Adrenal gland (tissue), 5 donors: ENCODE data around the gene EPHB6.

ENCODE experiments used
- POLR2A ChIP-seq, 2 donors: fragments of 450-650 bp; IDR thresholded peaks; one replicate each; pipeline ENCODE4 v1.6.1; 2017; ENCODE audit warnings: antibody characterized with exemption in 2 of 2, mild to moderate bottlenecking in 2 of 2, moderate library complexity in 1 of 2
- TF ChIP-seq, protein P1 (sequence below), 6 experiments: fragments of 450-650 bp in 4 of 6; fragments of 200-600 bp in 2 of 6; sonication (generic) in 1 of 6; IDR thresholded peaks; 1 replicate in 5 of 6; 2 replicates in 1 of 6; pipeline versions ENCODE4 v1.5.1 to v1.8.0; 2016 to 2021; ENCODE audit warnings: antibody characterized with exemption in 6 of 6, mild to moderate bottlenecking in 2 of 6, moderate library complexity in 1 of 6
- donor health status: DM: no; HTN: no; CAD: no.

DNA sequence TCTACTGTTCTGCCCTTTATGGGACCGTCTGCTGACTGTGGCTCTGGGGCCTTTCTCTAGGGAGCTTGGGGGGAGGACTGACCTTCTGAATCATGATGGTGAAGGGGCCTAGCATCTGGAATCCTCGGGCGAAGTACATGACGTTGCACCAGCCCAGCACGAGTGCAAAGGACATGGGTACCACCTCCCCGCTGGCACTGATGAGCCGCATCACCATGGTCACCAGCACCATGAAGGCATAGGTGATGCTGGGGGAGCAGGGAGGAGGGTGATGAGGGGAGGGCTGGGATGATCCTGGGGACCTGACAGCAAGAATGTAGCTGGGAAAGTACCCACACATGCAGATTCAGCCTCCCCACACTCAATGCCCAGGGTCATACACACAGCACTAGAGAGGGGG, 19.5 kb downstream of the EPHB6 start:
- TF ChIP-seq, protein P1, sequence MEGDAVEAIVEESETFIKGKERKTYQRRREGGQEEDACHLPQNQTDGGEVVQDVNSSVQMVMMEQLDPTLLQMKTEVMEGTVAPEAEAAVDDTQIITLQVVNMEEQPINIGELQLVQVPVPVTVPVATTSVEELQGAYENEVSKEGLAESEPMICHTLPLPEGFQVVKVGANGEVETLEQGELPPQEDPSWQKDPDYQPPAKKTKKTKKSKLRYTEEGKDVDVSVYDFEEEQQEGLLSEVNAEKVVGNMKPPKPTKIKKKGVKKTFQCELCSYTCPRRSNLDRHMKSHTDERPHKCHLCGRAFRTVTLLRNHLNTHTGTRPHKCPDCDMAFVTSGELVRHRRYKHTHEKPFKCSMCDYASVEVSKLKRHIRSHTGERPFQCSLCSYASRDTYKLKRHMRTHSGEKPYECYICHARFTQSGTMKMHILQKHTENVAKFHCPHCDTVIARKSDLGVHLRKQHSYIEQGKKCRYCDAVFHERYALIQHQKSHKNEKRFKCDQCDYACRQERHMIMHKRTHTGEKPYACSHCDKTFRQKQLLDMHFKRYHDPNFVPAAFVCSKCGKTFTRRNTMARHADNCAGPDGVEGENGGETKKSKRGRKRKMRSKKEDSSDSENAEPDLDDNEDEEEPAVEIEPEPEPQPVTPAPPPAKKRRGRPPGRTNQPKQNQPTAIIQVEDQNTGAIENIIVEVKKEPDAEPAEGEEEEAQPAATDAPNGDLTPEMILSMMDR (IDR thresholded peaks at IDR 0.05) = no peak
- no peak for TF ChIP-seq POLR2A (IDR thresholded peaks at IDR 0.05)
